ENCODE data around the gene CPA1.

Gene CPA1

DNA sequence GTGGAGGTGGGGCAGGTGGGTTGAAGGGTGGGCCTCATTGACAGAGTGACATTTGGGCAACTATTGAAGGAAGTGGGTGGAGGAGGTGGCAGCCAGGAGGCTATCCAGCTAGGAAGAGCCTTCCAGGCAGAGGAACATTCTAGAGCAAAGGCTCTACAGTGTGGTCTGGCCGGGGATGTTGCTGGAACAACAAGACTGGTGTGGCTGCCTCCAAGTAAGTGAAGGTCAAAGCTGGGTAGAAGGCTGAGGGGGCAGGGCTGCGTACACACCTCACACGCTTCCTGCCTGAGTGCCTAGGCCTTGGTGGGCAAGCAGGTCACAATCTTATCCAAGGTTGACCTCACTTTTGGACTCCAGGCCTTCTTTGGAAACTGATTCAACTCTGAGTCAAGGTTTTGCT lies 6.6 kb downstream of the CPA1 start:
- no peaks in the 10 kb centered on the region for H3K36me3 ChIP-seq (ENCODE audit: low read length)
- H3K9me3 ChIP-seq (ENCODE audit: insufficient read depth, low read length) = no peaks in the 10 kb centered on the region
- TF ChIP-seq EZH2phosphoT487 (conservative IDR thresholded peaks at IDR 0.05; ENCODE audit: low read length) (no peak), CTCF (IDR thresholded peaks at IDR 0.05; ENCODE audit: insufficient read depth, low read length, poor library complexity, severe bottlenecking) (no peak)
- no peaks in the 10 kb centered on the region for H4K20me1 ChIP-seq (ENCODE audit: low read depth, low read length)
- no peak overlapping the region for H3K27ac ChIP-seq (ENCODE audit: low read depth, low read length)
- no peak overlapping the region for H3K4me3 ChIP-seq (ENCODE audit: insufficient read depth, low read length, poor library complexity, severe bottlenecking)
- no peak overlapping the region for H3K4me2 ChIP-seq (ENCODE audit: low read depth, low read length, poor library complexity, severe bottlenecking)
- no peaks in the 10 kb centered on the region for H3F3A ChIP-seq (ENCODE audit: insufficient read depth)
- H3K27me3 ChIP-seq (ENCODE audit: low read length) = no peaks in the 10 kb centered on the region
- H3K9ac ChIP-seq (ENCODE audit: low read length) = no peak overlapping the region
- H2AFZ ChIP-seq (ENCODE audit: low read depth, low read length, severe bottlenecking) = no peak overlapping the region
- H3K79me2 ChIP-seq (ENCODE audit: insufficient read depth, low read length) = no peaks in the 10 kb centered on the region
- H3K9me2 ChIP-seq (replicated peaks; ENCODE audit: insufficient read depth, low read length) = no peaks in the 10 kb centered on the region

GRCh38 chr7:130387306-130387627 lies 7.0 kb downstream of the CPA1 start:
- no peak overlapping the region for H3K4me2 ChIP-seq (ENCODE audit: low read depth, low read length, poor library complexity, severe bottlenecking)
- no peak overlapping the region for H3K27ac ChIP-seq (ENCODE audit: low read depth, low read length)
- no peaks in the 10 kb centered on the region for H4K20me1 ChIP-seq (ENCODE audit: low read depth, low read length)
- H2AFZ ChIP-seq (ENCODE audit: low read depth, low read length, severe bottlenecking) = no peak overlapping the region
- H3K36me3 ChIP-seq (ENCODE audit: low read length) = no peaks in the 10 kb centered on the region
- no peaks in the 10 kb centered on the region for H3K9me2 ChIP-seq (replicated peaks; ENCODE audit: insufficient read depth, low read length)
- no peaks in the 10 kb centered on the region for H3K9me3 ChIP-seq (ENCODE audit: insufficient read depth, low read length)
- H3F3A ChIP-seq (ENCODE audit: insufficient read depth) = no peaks in the 10 kb centered on the region
- no peaks in the 10 kb centered on the region for H3K79me2 ChIP-seq (ENCODE audit: insufficient read depth, low read length)
- no peaks in the 10 kb centered on the region for H3K27me3 ChIP-seq (ENCODE audit: low read length)
- H3K9ac ChIP-seq (ENCODE audit: low read length) = no peak overlapping the region
- H3K4me3 ChIP-seq (ENCODE audit: insufficient read depth, low read length, poor library complexity, severe bottlenecking) = no peak overlapping the region
- no peak for TF ChIP-seq EZH2phosphoT487 (conservative IDR thresholded peaks at IDR 0.05; ENCODE audit: low read length)
- no peak for TF ChIP-seq CTCF (IDR thresholded peaks at IDR 0.05; ENCODE audit: insufficient read depth, low read length, poor library complexity, severe bottlenecking)

DNA sequence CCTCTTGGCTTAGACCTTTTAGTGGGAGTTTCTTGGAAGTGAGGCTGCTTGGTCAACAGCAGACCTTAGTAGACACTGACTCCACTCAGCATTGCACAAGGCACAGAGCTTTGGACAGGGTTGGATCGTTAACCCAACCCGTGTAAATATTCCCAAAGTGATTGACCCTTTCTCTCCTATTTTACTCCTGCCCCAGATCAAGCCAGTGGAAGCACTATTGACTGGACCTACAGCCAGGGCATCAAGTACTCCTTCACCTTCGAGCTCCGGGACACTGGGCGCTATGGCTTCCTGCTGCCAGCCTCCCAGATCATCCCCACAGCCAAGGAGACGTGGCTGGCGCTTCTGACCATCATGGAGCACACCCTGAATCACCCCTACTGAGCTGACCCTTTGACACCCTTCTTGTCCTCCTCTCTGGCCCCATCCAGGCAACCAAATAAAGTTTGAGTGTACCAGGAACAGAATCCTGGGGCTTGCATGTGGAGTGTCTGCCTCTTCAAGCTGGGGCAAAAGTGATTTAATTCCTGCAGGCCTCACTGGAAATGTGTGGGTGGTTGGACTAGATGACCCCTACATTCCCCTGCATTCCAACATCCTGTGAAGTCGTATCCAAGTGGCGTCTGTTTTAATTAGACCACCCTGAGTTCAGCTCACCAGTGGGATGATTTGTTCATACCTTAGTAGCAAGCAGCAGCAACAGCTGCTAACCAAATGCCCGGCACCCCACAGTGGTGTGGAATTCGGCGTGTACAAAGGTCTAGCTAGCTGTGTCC lies 7.5 kb downstream of the CPA1 start:
- H3F3A ChIP-seq (ENCODE audit: insufficient read depth) = no peaks in the 10 kb centered on the region
- no peaks in the 10 kb centered on the region for H3K27me3 ChIP-seq (ENCODE audit: low read length)
- no peak overlapping the region for H2AFZ ChIP-seq (ENCODE audit: low read depth, low read length, severe bottlenecking)
- H3K4me3 ChIP-seq (ENCODE audit: insufficient read depth, low read length, poor library complexity, severe bottlenecking) = no peak overlapping the region
- H3K9me3 ChIP-seq (ENCODE audit: insufficient read depth, low read length) = no peaks in the 10 kb centered on the region
- H3K27ac ChIP-seq (ENCODE audit: low read depth, low read length) = no peak overlapping the region
- no peak for TF ChIP-seq EZH2phosphoT487 (conservative IDR thresholded peaks at IDR 0.05; ENCODE audit: low read length)
- TF ChIP-seq CTCF (IDR thresholded peaks at IDR 0.05; ENCODE audit: insufficient read depth, low read length, poor library complexity, severe bottlenecking) = no peak
- H3K79me2 ChIP-seq (ENCODE audit: insufficient read depth, low read length) = no peaks in the 10 kb centered on the region
- no peak overlapping the region for H3K9ac ChIP-seq (ENCODE audit: low read length)
- H3K9me2 ChIP-seq (replicated peaks; ENCODE audit: insufficient read depth, low read length) = no peaks in the 10 kb centered on the region
- no peak overlapping the region for H3K4me2 ChIP-seq (ENCODE audit: low read depth, low read length, poor library complexity, severe bottlenecking)
- no peaks in the 10 kb centered on the region for H3K36me3 ChIP-seq (ENCODE audit: low read length)
- H4K20me1 ChIP-seq (ENCODE audit: low read depth, low read length) = no peaks in the 10 kb centered on the region
